ENCODE data around the gene PROX1.

- no peak for TF ChIP-seq EZH2 (IDR thresholded peaks at IDR 0.05; ENCODE audit: insufficient read depth, poor library complexity, severe bottlenecking)
- no peak for TF ChIP-seq EZH2phosphoT487 (IDR thresholded peaks at IDR 0.05; ENCODE audit: insufficient read depth, low read depth)
Observed at GRCh38 chr1:214037468-214037867, 49.7 kb downstream of the PROX1 start.
